HCT116 (cell line): ENCODE data around the gene JAK1. TPM values are rescaled to one million over a fixed set of nuclear protein-coding genes. Genes with fewer than 3 reads are reported as not detected.

ENCODE experiments used
- ATAC-seq: fragments of 200-7000 bp; cut with Tn5 transposase; 2 replicates; pipeline ENCODE4 v1.9.1; 2020; ENCODE audit warnings: mild to moderate bottlenecking, moderate library complexity
- BruUV-seq: library from RNA; stranded (reverse); fragments of 400-500 nt; replicated peaks from 2 replicates; lab custom pipeline; 2021; lab: Mats Ljungman, UMichigan
- CTCF ChIA-PET: fragments of 300-600 bp; sonication (Branson Sonifier 250); formaldehyde crosslinking; loops from one replicate; lab custom pipeline; 2021; ENCODE audit warnings: antibody characterized with exemption; lab: Charles Lee
- POLR2A ChIA-PET: fragments of 300-600, 350-600 bp; sonication (Branson Sonifier 250); formaldehyde crosslinking; loops from one replicate; lab custom pipeline; 2021; ENCODE audit warnings: antibody characterized with exemption; lab: Charles Lee
- RAD21 ChIA-PET, 2 experiments: fragments of 300-600 bp; sonication (Branson Sonifier 250); formaldehyde crosslinking; loops; one replicate each; lab custom pipeline; 2023; ENCODE audit warnings: low total read pairs in 2 of 2; ENCODE audit not compliant: uncharacterized antibody in 2 of 2, unreplicated experiment in 2 of 2, low non-redundant PET in 1 of 2; lab: Charles Lee
- DNase-seq: peaks from one replicate; pipeline ENCODE4 v3.0.0-alpha.2; 2010; ENCODE audit warnings: low read depth, low spot score
- H2AFZ ChIP-seq: fragments of 200-600 bp; shearing (Covaris generic), sonication (generic); 2 replicates; pipeline ENCODE4 v1.6.1; 2017; ENCODE audit warnings: low read depth, mixed run types, mixed read lengths, antibody characterized with exemption, low read length; ENCODE audit not compliant: poor library complexity, severe bottlenecking
- H3K27ac ChIP-seq: 2 replicates; pipeline ENCODE4 v1.5.1; 2012; ENCODE audit warnings: low read depth, low read length
- H3K27me3 ChIP-seq: fragments of 200-600 bp; sonication (generic); 2 replicates; pipeline ENCODE4 v1.6.1; 2016; ENCODE audit warnings: mixed run types, low read length, mixed read lengths; ENCODE audit not compliant: insufficient read depth
- H3K36me3 ChIP-seq, 2 experiments: fragments of 200-500 bp in 1 of 2; fragments of 200-600 bp in 1 of 2; sonication (Bioruptor generic) in 1 of 2; sonication (generic) in 1 of 2; 2 replicates each; pipeline versions ENCODE4 v1.5.1 to v1.6.1; 2014 to 2016; ENCODE audit warnings: low read length in 2 of 2, inconsistent platforms in 1 of 2, mixed read lengths in 1 of 2, mixed run types in 1 of 2; ENCODE audit not compliant: insufficient read depth in 2 of 2, control insufficient read depth in 1 of 2
- H3K4me1 ChIP-seq, 2 experiments: fragments of 200-600 bp in 1 of 2; sonication (generic) in 1 of 2; 2 replicates each; pipeline versions ENCODE4 v1.5.1 to v1.6.1; 2012 to 2017; ENCODE audit warnings: low read length in 2 of 2, inconsistent platforms in 1 of 2, mild to moderate bottlenecking in 1 of 2, mixed read lengths in 1 of 2, mixed run types in 1 of 2, moderate library complexity in 1 of 2; ENCODE audit not compliant: insufficient read depth in 2 of 2, control insufficient read depth in 1 of 2
- H3K4me2 ChIP-seq: fragments of 200-600 bp; sonication (generic); 2 replicates; pipeline ENCODE4 v1.6.1; 2017; ENCODE audit warnings: mixed run types, low read length, mixed read lengths
- H3K4me3 ChIP-seq, 2 experiments: fragments of 200-600 bp in 1 of 2; sonication (generic) in 1 of 2; replicated peaks in 1 of 2; 2 replicates each; pipeline ENCODE4 v1.5.1; 2011 to 2016; ENCODE audit warnings: low read length in 2 of 2, control low read depth in 1 of 2, low read depth in 1 of 2, mild to moderate bottlenecking in 1 of 2, mixed read lengths in 1 of 2, mixed run types in 1 of 2
- H3K79me2 ChIP-seq: fragments of 200-600 bp; sonication (generic); 2 replicates; pipeline ENCODE4 v1.6.1; 2017; ENCODE audit warnings: mild to moderate bottlenecking, mixed run types, low read length, moderate library complexity, mixed read lengths; ENCODE audit not compliant: insufficient read depth
- H3K9ac ChIP-seq: fragments of 200-600 bp; sonication (generic); 2 replicates; pipeline ENCODE4 v1.6.1; 2016; ENCODE audit warnings: low read length, mixed read lengths
- H3K9me2 ChIP-seq: fragments of 200-600 bp; sonication (generic), shearing (Covaris generic); 2 replicates; pipeline ENCODE4 v1.6.1; 2017; ENCODE audit warnings: mixed run types, mild to moderate bottlenecking, moderate library complexity; ENCODE audit not compliant: insufficient read depth
- H3K9me3 ChIP-seq, 2 experiments: fragments of 200-500 bp in 1 of 2; fragments of 200-600 bp in 1 of 2; sonication (Bioruptor generic) in 1 of 2; sonication (generic) in 1 of 2; 2 replicates each; pipeline ENCODE4 v1.6.1; 2014 to 2017; ENCODE audit warnings: low read length in 2 of 2, mixed read lengths in 2 of 2, inconsistent platforms in 1 of 2, low read depth in 1 of 2, mild to moderate bottlenecking in 1 of 2, mixed run types in 1 of 2, moderate library complexity in 1 of 2; ENCODE audit not compliant: control insufficient read depth in 1 of 2, insufficient read depth in 1 of 2
- H4K20me1 ChIP-seq: fragments of 200-600 bp; sonication (generic), shearing (Covaris generic); 2 replicates; pipeline ENCODE4 v1.6.1; 2017; ENCODE audit warnings: mixed run types, mild to moderate bottlenecking, moderate library complexity; ENCODE audit not compliant: insufficient read depth
- ATF3 ChIP-seq: IDR thresholded peaks from 2 replicates; pipeline ENCODE4 v1.6.1; 2012
- CBX3 ChIP-seq: IDR thresholded peaks from 2 replicates; pipeline ENCODE4 v1.6.1; 2012; ENCODE audit warnings: low read depth
- ELF1 ChIP-seq: IDR thresholded peaks from 2 replicates; pipeline ENCODE4 v1.6.1; 2012; ENCODE audit warnings: low read depth, borderline replicate concordance
- EZH2phosphoT487 ChIP-seq: fragments of 200-600 bp; IDR thresholded peaks from 2 replicates; pipeline ENCODE4 v1.6.1; 2018; ENCODE audit warnings: antibody characterized with exemption, borderline replicate concordance
- JUND ChIP-seq: IDR thresholded peaks from 2 replicates; pipeline ENCODE4 v1.6.1; 2012
- SRF ChIP-seq: IDR thresholded peaks from 2 replicates; pipeline ENCODE4 v1.6.1; 2012; ENCODE audit warnings: low read depth
- TCF7L2 ChIP-seq: IDR thresholded peaks from 2 replicates; pipeline ENCODE4 v1.7.0; 2011; ENCODE audit warnings: borderline replicate concordance, inconsistent platforms; ENCODE audit not compliant: insufficient read depth, insufficient read length; ENCODE audit errors: extremely low read depth
- YY1 ChIP-seq: IDR thresholded peaks from 2 replicates; pipeline ENCODE4 v1.6.1; 2011; ENCODE audit warnings: low read length, low read depth, moderate library complexity, mild to moderate bottlenecking; ENCODE audit not compliant: insufficient replicate concordance; ENCODE audit errors: extremely low read depth
- ZFX ChIP-seq: fragments of 450-650 bp; IDR thresholded peaks from 2 replicates; pipeline ENCODE4 v1.6.1; 2017
- ZNF274 ChIP-seq: fragments of 200-500 bp; sonication (Bioruptor generic); IDR thresholded peaks from 2 replicates; pipeline ENCODE4 v1.6.1; 2014; ENCODE audit warnings: mild to moderate bottlenecking, low read depth, low read length, inconsistent platforms
- intact Hi-C: fragments of 100-400 bp; cut with micrococcal nuclease; formaldehyde crosslinking; loops from 2 replicates; pipeline ENCODE4 v1.10.0; 2022
- total RNA-seq: library from RNA; stranded (reverse); gene quantifications from one replicate; pipeline ENCODE4 v1.2.1, GENCODE V29; 2021; ENCODE audit not compliant: unreplicated experiment

The JAK1 gene
- total RNA-seq, 1 experiment from 2014 or later: 53.2 TPM

GRCh38 chr1:64839732-64840405, 126.5 kb downstream of the JAK1 start:
- H3K4me3 ChIP-seq: no peak overlapping the region
- CTCF ChIA-PET: no interaction called here
- POLR2A ChIA-PET: no interaction called here
- ATAC-seq (no peak), DNase-seq (no peak)
- H3K4me1 ChIP-seq: no peaks in the 10 kb centered on the region
- H3K9me2 ChIP-seq: no peaks in the 10 kb centered on the region
- H3K27ac ChIP-seq: no peak overlapping the region
- no peak overlapping the region for H2AFZ ChIP-seq
- no peak for TF ChIP-seq SRF
- no peak for TF ChIP-seq CBX3
- TF ChIP-seq YY1: no peak
- no peak for TF ChIP-seq ZFX
- no peak for TF ChIP-seq TCF7L2
- no peak for TF ChIP-seq ELF1
- no peak for TF ChIP-seq EZH2phosphoT487
- TF ChIP-seq JUND: no peak
- no peak for TF ChIP-seq ATF3
- TF ChIP-seq ZNF274: no peak
- intact Hi-C loops: no loop called here
- H3K4me2 ChIP-seq: no peak overlapping the region
- H3K9me3 ChIP-seq: no peaks in the 10 kb centered on the region
- no peaks in the 10 kb centered on the region for H3K79me2 ChIP-seq
- H3K36me3 ChIP-seq: peaks cover 2 to 24% of the 10 kb centered on the region in 2 experiments; a peak in 2 of 4 replicates
- no peak overlapping the region for H3K9ac ChIP-seq
- no peaks in the 10 kb centered on the region for H4K20me1 ChIP-seq
- H3K27me3 ChIP-seq: no peaks in the 10 kb centered on the region
- no TSS peak for BruUV-seq
- RAD21 ChIA-PET: no interaction called here

- no peak overlapping the region for H3K9ac ChIP-seq
- no peak overlapping the region for H3K4me2 ChIP-seq
- no peaks in the 10 kb centered on the region for H3K4me1 ChIP-seq
- no peak; the same call in 1 of the 2 replicates for ATAC-seq
- H3K9me3 ChIP-seq: no peaks in the 10 kb centered on the region
- H3K36me3 ChIP-seq: peaks cover 5 to 26% of the 10 kb centered on the region in 2 experiments; a peak in 2 of 4 replicates
- H4K20me1 ChIP-seq: no peaks in the 10 kb centered on the region
- intact Hi-C loops: no loop called here
- H3K4me3 ChIP-seq: no peak overlapping the region
- no peak for DNase-seq
- no peaks in the 10 kb centered on the region for H3K27me3 ChIP-seq
- BruUV-seq: no TSS peak
- no peaks in the 10 kb centered on the region for H3K79me2 ChIP-seq
- H2AFZ ChIP-seq: no peak overlapping the region
- H3K27ac ChIP-seq: no peak overlapping the region
- TF ChIP-seq ATF3: no peak
- ChIA-PET CTCF (no interaction called here), RAD21 (no interaction called here), POLR2A (no interaction called here)
- H3K9me2 ChIP-seq: no peaks in the 10 kb centered on the region
These were observed 127.1 kb downstream of the JAK1 start for GRCh38 chr1:64839261-64839660.
